PFSK-1 (cell line): ENCODE measurements around the gene NTMT1.

ENCODE experiments used
- FOXP2 ChIP-seq: optimal IDR thresholded peaks from 2 replicates; pipeline ENCODE3; 2011; ENCODE audit warnings: borderline replicate concordance, control low read depth, inconsistent platforms; ENCODE audit not compliant: insufficient read depth; ENCODE audit errors: extremely low read length, extremely low read depth
- POLR2AphosphoS5 ChIP-seq: IDR thresholded peaks from 2 replicates; pipeline ENCODE4 v1.6.1; 2012; ENCODE audit warnings: low read depth, mild to moderate bottlenecking, control low read depth, low read length, moderate library complexity
- SIN3A ChIP-seq: IDR thresholded peaks from 2 replicates; pipeline ENCODE4 v1.6.1; 2012; ENCODE audit warnings: mild to moderate bottlenecking, low read length, moderate library complexity, borderline replicate concordance; ENCODE audit not compliant: insufficient read depth
- TAF1 ChIP-seq: IDR thresholded peaks from 2 replicates; pipeline ENCODE4 v1.6.1; 2012; ENCODE audit warnings: low read length, control low read depth, borderline replicate concordance; ENCODE audit not compliant: insufficient read depth
- TF ChIP-seq, protein P1 (sequence below), 2 experiments: IDR thresholded peaks; 2 replicates each; pipeline versions ENCODE4 v1.6.1 to v1.8.0; 2011 to 2012; ENCODE audit warnings: low read depth in 2 of 2, low read length in 2 of 2, control low read depth in 1 of 2, inconsistent platforms in 1 of 2, mild to moderate bottlenecking in 1 of 2, moderate library complexity in 1 of 2; ENCODE audit not compliant: insufficient read depth in 1 of 2

DNA sequence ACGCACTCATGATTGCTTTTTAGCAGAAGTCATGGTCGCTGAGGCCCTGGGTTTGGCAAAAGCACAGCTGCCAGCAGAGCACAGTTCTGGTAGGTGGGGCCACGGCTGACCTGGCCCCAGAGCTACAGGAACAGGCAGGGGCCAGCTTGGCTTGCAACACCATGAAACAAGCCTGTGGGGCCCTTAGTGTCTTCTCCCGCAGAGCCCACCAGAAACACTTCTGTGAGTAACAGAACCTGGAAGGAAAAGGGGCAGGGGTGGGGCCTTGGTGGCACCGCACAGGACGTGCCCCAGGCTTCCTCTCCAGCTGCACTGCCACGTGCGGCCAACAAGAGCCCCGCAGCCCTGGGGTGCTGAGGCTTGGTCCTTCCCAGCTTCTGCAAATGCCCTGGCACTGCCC is 11.1 kb downstream of the NTMT1 start:
- TF ChIP-seq POLR2AphosphoS5 (no peak), FOXP2 (no peak), TAF1 (no peak), SIN3A (no peak)
- TF ChIP-seq, protein P1, sequence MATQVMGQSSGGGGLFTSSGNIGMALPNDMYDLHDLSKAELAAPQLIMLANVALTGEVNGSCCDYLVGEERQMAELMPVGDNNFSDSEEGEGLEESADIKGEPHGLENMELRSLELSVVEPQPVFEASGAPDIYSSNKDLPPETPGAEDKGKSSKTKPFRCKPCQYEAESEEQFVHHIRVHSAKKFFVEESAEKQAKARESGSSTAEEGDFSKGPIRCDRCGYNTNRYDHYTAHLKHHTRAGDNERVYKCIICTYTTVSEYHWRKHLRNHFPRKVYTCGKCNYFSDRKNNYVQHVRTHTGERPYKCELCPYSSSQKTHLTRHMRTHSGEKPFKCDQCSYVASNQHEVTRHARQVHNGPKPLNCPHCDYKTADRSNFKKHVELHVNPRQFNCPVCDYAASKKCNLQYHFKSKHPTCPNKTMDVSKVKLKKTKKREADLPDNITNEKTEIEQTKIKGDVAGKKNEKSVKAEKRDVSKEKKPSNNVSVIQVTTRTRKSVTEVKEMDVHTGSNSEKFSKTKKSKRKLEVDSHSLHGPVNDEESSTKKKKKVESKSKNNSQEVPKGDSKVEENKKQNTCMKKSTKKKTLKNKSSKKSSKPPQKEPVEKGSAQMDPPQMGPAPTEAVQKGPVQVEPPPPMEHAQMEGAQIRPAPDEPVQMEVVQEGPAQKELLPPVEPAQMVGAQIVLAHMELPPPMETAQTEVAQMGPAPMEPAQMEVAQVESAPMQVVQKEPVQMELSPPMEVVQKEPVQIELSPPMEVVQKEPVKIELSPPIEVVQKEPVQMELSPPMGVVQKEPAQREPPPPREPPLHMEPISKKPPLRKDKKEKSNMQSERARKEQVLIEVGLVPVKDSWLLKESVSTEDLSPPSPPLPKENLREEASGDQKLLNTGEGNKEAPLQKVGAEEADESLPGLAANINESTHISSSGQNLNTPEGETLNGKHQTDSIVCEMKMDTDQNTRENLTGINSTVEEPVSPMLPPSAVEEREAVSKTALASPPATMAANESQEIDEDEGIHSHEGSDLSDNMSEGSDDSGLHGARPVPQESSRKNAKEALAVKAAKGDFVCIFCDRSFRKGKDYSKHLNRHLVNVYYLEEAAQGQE (IDR thresholded peaks at IDR 0.05; ENCODE audit: insufficient read depth in 1 of 2, low read depth in 2 of 2, low read length in 2 of 2) = no peak
